H1 (cell line): ENCODE results near the gene PNMA1. TPM values are rescaled to one million over a fixed set of nuclear protein-coding genes. Genes with fewer than 3 reads are reported as not detected.

ENCODE experiments used
- CTBP2 ChIP-seq: IDR thresholded peaks from 2 replicates; pipeline ENCODE4 v1.7.0; 2011; ENCODE audit warnings: borderline replicate concordance, mild to moderate bottlenecking, moderate library complexity, mixed read lengths, low read length; ENCODE audit not compliant: insufficient read depth, insufficient read length
- EP300 ChIP-seq, 2 experiments: IDR thresholded peaks; 1 replicate in 1 of 2; 2 replicates in 1 of 2; pipeline ENCODE4 v1.6.1; 2011 to 2012; ENCODE audit warnings: low read depth in 2 of 2, low read length in 2 of 2, mild to moderate bottlenecking in 2 of 2, borderline replicate concordance in 1 of 2, inconsistent platforms in 1 of 2, moderate library complexity in 1 of 2
- HDAC2 ChIP-seq, 2 experiments: fragments of 300-600 bp in 1 of 2; sonication (generic) in 1 of 2; IDR thresholded peaks; 2 replicates each; pipeline ENCODE4 v1.6.1; 2011 to 2012; ENCODE audit warnings: low read depth in 2 of 2, low read length in 2 of 2, mild to moderate bottlenecking in 2 of 2, moderate library complexity in 2 of 2, borderline replicate concordance in 1 of 2, inconsistent platforms in 1 of 2
- MAFK ChIP-seq: IDR thresholded peaks from 2 replicates; pipeline ENCODE4 v1.6.1; 2012; ENCODE audit warnings: low read depth, mild to moderate bottlenecking, improper control_type of control experiment, low read length
- SP1 ChIP-seq: IDR thresholded peaks from 2 replicates; pipeline ENCODE4 v1.6.1; 2011; ENCODE audit warnings: low read depth, low read length
- SP4 ChIP-seq: IDR thresholded peaks from 2 replicates; pipeline ENCODE4 v1.6.1; 2012; ENCODE audit warnings: low read length, inconsistent platforms
- TEAD4 ChIP-seq: IDR thresholded peaks from 2 replicates; pipeline ENCODE4 v1.6.1; 2012; ENCODE audit warnings: low read depth, low read length, inconsistent platforms, mixed read lengths
- ZNF274 ChIP-seq: IDR thresholded peaks from 2 replicates; pipeline ENCODE4 v1.7.0; 2012; ENCODE audit warnings: low read length, borderline replicate concordance; ENCODE audit errors: extremely low read depth
- polyA plus RNA-seq, 7 experiments: library from polyadenylated mRNA; depleted of rRNA in 3 of 7; stranded (reverse) in 5 of 7; unstranded in 2 of 7; fragments of >200 nt in 5 of 7; fragments of 200-250 nt in 2 of 7; gene quantifications; 1 replicate in 5 of 7; 2 replicates in 1 of 7; 4 replicates in 1 of 7; pipeline versions ENCODE4 v1.2.1 to v1.2.3, GENCODE V29; 2011 to 2013; ENCODE audit warnings: missing spikeins in 2 of 7, mixed read lengths in 2 of 7
- total RNA-seq: library from RNA; stranded (reverse); fragmentation: NEBNext Ultra II Directional; extraction: Animal tissue kit (Norgen Biotek cat#: 25700); gene quantifications from 2 replicates; pipeline ENCODE4 v1.2.1, GENCODE V29; 2021
- TF ChIP-seq, protein P1 (sequence below), 3 experiments: IDR thresholded peaks; 1 replicate in 2 of 3; 2 replicates in 1 of 3; pipeline versions ENCODE4 v1.5.1 to v1.6.1; 2011; ENCODE audit warnings: low read length in 3 of 3, mild to moderate bottlenecking in 3 of 3, inconsistent platforms in 2 of 3, low read depth in 1 of 3, moderate library complexity in 1 of 3; ENCODE audit not compliant: insufficient read depth in 1 of 3; ENCODE audit errors: control extremely low read depth in 1 of 3
- TF ChIP-seq, protein P2 (sequence below): IDR thresholded peaks from 2 replicates; pipeline ENCODE4 v1.6.1; 2012; ENCODE audit warnings: inconsistent platforms

The PNMA1 gene
- total and polyA plus RNA-seq, 2 of the 8 experiments (the other 6 are each of a cell fraction or from before 2014, with no cell fraction given): 15.8 to 52.7 TPM

DNA sequence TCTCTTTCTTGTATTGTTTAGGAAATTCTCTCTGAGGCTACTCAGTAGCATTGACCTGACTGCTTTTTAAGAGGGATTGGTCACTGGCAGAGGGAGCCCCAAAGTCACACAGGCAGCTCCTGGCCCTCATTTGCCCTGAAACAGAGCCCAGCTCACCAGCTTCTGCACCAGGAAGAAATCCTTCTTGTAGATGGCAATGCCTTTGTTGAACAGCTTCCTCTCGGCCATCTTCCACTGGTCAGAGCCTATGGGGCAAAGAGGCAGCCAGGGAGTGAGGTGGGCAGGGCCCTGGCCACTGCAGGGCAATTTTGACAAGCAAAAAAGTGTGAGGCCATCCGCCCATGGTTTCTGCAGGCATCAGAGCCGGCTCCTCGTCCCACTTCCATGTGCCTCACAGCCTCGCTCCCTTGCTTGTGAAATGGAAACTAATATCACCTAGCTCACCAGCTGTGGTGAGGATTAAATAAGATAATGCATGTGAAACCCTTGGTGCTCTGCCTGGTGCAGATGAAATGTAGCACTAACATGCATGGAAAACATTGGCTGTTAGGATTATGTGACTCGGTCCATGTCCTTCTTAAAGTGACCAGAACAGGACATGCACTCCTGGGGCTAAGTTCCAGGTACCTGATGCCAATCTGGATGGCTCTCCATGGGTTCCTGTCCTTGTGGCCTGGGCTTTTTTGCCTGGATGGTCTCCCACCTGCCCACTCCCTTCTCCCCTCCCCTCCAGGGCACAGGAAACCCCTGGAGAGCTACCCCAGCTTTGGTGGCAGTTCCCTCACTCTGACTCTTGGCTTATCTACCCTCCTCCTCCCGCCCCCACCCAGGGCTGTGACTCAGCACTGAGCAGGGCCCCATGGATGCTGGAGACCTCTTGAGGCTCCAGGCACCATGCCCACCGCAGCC is 11.2 kb upstream of the PNMA1 start (continued):
- TF ChIP-seq, protein P1, sequence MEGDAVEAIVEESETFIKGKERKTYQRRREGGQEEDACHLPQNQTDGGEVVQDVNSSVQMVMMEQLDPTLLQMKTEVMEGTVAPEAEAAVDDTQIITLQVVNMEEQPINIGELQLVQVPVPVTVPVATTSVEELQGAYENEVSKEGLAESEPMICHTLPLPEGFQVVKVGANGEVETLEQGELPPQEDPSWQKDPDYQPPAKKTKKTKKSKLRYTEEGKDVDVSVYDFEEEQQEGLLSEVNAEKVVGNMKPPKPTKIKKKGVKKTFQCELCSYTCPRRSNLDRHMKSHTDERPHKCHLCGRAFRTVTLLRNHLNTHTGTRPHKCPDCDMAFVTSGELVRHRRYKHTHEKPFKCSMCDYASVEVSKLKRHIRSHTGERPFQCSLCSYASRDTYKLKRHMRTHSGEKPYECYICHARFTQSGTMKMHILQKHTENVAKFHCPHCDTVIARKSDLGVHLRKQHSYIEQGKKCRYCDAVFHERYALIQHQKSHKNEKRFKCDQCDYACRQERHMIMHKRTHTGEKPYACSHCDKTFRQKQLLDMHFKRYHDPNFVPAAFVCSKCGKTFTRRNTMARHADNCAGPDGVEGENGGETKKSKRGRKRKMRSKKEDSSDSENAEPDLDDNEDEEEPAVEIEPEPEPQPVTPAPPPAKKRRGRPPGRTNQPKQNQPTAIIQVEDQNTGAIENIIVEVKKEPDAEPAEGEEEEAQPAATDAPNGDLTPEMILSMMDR (IDR thresholded peaks at IDR 0.05; ENCODE audit: control extremely low read depth in 1 of 3, insufficient read depth in 1 of 3, low read depth in 1 of 3, low read length in 3 of 3): no peak
- TF ChIP-seq CTBP2: no peak
- TF ChIP-seq SP1: no peak
- TF ChIP-seq, protein P2, sequence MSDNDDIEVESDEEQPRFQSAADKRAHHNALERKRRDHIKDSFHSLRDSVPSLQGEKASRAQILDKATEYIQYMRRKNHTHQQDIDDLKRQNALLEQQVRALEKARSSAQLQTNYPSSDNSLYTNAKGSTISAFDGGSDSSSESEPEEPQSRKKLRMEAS: no peak
- no peak for TF ChIP-seq HDAC2 (IDR thresholded peaks at IDR 0.05; ENCODE audit: borderline replicate concordance in 1 of 2, low read depth in 2 of 2, low read length in 2 of 2)
- TF ChIP-seq MAFK: no peak
- no peak for TF ChIP-seq EP300 (IDR thresholded peaks at IDR 0.05; ENCODE audit: borderline replicate concordance in 1 of 2, low read depth in 2 of 2, low read length in 2 of 2)
- no peak for TF ChIP-seq ZNF274
- no peak for TF ChIP-seq SP4
- TF ChIP-seq TEAD4: no peak
